VCaP (cell line): ENCODE results near the gene DLL1.
A peak's percentile ranks its signal among the peaks of the same experiment; 100 is the strongest.

Source experiments
- H3K27ac ChIP-seq: fragments of 450-650 bp; 2 replicates; pipeline ENCODE4 v1.5.1; 2017
- TF ChIP-seq, protein P1 (sequence below): fragments of 450-650 bp; conservative IDR thresholded peaks from 2 replicates; pipeline ENCODE4 v1.5.1; 2017; ENCODE audit warnings: mild to moderate bottlenecking, moderate library complexity

DLL1 gene

GRCh38 chr6:170262489-170263088, 28.3 kb downstream of the DLL1 start:
- TF ChIP-seq, protein P1, sequence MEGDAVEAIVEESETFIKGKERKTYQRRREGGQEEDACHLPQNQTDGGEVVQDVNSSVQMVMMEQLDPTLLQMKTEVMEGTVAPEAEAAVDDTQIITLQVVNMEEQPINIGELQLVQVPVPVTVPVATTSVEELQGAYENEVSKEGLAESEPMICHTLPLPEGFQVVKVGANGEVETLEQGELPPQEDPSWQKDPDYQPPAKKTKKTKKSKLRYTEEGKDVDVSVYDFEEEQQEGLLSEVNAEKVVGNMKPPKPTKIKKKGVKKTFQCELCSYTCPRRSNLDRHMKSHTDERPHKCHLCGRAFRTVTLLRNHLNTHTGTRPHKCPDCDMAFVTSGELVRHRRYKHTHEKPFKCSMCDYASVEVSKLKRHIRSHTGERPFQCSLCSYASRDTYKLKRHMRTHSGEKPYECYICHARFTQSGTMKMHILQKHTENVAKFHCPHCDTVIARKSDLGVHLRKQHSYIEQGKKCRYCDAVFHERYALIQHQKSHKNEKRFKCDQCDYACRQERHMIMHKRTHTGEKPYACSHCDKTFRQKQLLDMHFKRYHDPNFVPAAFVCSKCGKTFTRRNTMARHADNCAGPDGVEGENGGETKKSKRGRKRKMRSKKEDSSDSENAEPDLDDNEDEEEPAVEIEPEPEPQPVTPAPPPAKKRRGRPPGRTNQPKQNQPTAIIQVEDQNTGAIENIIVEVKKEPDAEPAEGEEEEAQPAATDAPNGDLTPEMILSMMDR = no peak
- no peak overlapping the region for H3K27ac ChIP-seq

DNA sequence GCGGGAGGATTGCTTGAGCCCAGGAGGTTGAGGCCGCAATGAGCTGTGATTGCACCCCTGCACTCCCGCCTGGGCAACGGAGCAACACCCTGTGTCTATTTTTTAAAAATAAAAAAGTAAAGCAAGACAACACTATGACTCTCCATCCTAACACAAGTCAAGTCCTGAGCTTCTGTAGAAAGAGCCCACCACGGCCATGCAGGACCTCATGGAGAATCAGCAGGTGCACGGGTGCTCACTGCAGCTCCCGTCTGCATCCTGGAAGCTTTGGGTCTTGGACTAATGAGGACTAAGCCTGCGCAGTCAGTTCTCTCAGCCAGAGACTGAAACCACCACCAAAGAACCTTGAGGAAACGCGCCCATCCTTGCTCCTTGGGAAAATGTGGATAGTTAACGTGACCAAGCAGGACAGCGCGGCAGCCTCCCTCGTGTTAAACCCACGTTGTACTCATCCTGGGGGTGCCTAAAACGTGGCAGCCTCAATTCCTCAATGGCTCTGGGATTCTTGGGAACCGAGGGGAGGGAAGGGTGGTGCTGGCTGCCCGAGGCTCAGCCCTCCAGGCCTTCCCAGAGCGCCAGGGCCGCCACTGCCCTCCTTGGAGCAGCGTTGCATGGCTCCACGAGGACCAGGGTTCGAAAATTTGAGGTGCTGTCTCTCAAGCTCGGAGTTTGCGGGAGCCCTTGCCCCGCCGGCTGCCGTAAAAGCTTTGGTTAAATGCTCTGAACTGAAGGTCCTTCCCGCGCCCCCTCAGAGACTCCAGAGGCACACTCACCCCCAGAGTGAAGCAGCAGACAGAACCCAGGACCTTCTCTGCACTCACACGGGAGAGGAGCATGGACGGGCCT, 29.0 kb downstream of the DLL1 start:
- TF ChIP-seq, protein P1 = no peak
- no peak overlapping the region for H3K27ac ChIP-seq

DNA sequence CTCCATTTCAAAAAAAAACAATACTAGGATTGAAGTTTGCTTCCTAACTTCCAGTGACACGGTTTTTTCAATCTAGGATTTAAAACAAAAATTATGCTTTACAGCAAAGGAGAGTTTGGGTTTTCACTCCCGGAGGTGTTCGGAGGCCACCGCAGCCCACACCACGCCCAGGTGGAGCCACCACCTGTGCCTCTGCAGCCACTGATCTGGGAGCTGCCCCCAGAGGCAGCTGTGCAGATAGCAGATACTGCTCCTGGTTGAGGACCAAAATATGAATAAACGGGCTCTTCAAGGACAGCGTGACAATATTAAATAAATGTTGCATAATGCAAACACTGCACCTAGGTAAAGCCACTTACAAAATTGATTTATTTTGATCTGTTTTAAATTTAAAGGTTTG, 30.2 kb downstream of the DLL1 start:
- TF ChIP-seq, protein P1 = peak; percentile 65
- H3K27ac ChIP-seq = no peak overlapping the region

- TF ChIP-seq, protein P1 = no peak
Measured at GRCh38 chr6:170259278-170259677, 31.6 kb downstream of the DLL1 start.

GRCh38 chr6:170258407-170258806, 32.5 kb downstream of the DLL1 start:
- H3K27ac ChIP-seq = no peak overlapping the region
- TF ChIP-seq, protein P1 = no peak

More at GRCh38 chr6:170259278-170259677, 31.6 kb downstream of the DLL1 start:
- no peak overlapping the region for H3K27ac ChIP-seq

- TF ChIP-seq, protein P1 = no peak
- H3K27ac ChIP-seq = no peak overlapping the region
Measured at GRCh38 chr6:170257376-170257775, 33.5 kb downstream of the DLL1 start.

GRCh38 chr6:170256641-170257040, 34.2 kb downstream of the DLL1 start:
- H3K27ac ChIP-seq = no peak overlapping the region
- TF ChIP-seq, protein P1 = no peak
